Panc1 (cell line): Measurements from ENCODE around the gene RPL35A. TPM values are rescaled to one million over a fixed set of nuclear protein-coding genes. Genes with fewer than 3 reads are reported as not detected.
"Not testable (repeated sequence)": the region's sequence is repeated elsewhere in the genome, so short reads cannot be mapped to it uniquely, and the experiment has no call there.

Source experiments
- ATAC-seq: fragments of 200-7000 bp; cut with Tn5 transposase; 2 replicates; pipeline ENCODE4 v1.9.1; 2020; ENCODE audit warnings: mild to moderate bottlenecking, moderate library complexity
- BruUV-seq: library from RNA; stranded (reverse); fragments of 400-500 nt; replicated peaks from 2 replicates; lab custom pipeline; 2021; lab: Mats Ljungman, UMichigan
- CTCF ChIA-PET: fragments of 300-600 bp; sonication (Branson Sonifier 250); formaldehyde crosslinking; loops from one replicate; lab custom pipeline; 2022; ENCODE audit warnings: antibody characterized with exemption; lab: Charles Lee
- POLR2A ChIA-PET: fragments of 300-600 bp; sonication (Branson Sonifier 250); formaldehyde crosslinking; loops from one replicate; lab custom pipeline; 2022; ENCODE audit warnings: antibody characterized with exemption; lab: Charles Lee
- DNase-seq: peaks from one replicate; pipeline ENCODE4 v3.0.0-alpha.2; 2010; ENCODE audit warnings: low read depth, low spot score
- H3K27ac ChIP-seq: 2 replicates; pipeline ENCODE4 v1.5.1; 2011; ENCODE audit warnings: mild to moderate bottlenecking, low read length, inconsistent platforms
- H3K27me3 ChIP-seq: fragments of 200-500 bp; sonication (Bioruptor generic); 2 replicates; pipeline ENCODE4 v1.6.0; 2014; ENCODE audit warnings: low read length, inconsistent platforms; ENCODE audit not compliant: control insufficient read depth, insufficient read depth
- H3K36me3 ChIP-seq: fragments of 200-500 bp; sonication (Bioruptor generic); 2 replicates; pipeline ENCODE4 v1.5.1; 2014; ENCODE audit warnings: inconsistent platforms, mild to moderate bottlenecking, low read length, moderate library complexity; ENCODE audit not compliant: control insufficient read depth, insufficient read depth
- H3K4me1 ChIP-seq: 2 replicates; pipeline ENCODE4 v1.5.1; 2011; ENCODE audit warnings: inconsistent platforms, mild to moderate bottlenecking, low read length, moderate library complexity; ENCODE audit not compliant: control insufficient read depth, insufficient read depth
- H3K4me3 ChIP-seq, 2 experiments: 2 replicates each; pipeline ENCODE4 v1.5.1; 2011 to 2012; ENCODE audit warnings: low read depth in 2 of 2, low read length in 2 of 2, mild to moderate bottlenecking in 2 of 2, inconsistent platforms in 1 of 2, moderate library complexity in 1 of 2
- H3K9me3 ChIP-seq: fragments of 200-500 bp; sonication (Bioruptor generic); 2 replicates; pipeline ENCODE4 v1.5.1; 2014; ENCODE audit warnings: low read depth, mild to moderate bottlenecking, inconsistent platforms, low read length, moderate library complexity; ENCODE audit not compliant: control insufficient read depth, insufficient read depth
- POLR2AphosphoS5 ChIP-seq: IDR thresholded peaks from 2 replicates; pipeline ENCODE4 v1.6.1; 2012; ENCODE audit warnings: mild to moderate bottlenecking, low read depth, low read length, moderate library complexity
- SIN3A ChIP-seq: IDR thresholded peaks from 2 replicates; pipeline ENCODE4 v1.6.1; 2012; ENCODE audit warnings: low read depth, mild to moderate bottlenecking, low read length, moderate library complexity, borderline replicate concordance; ENCODE audit not compliant: insufficient read depth
- TCF7L2 ChIP-seq: IDR thresholded peaks from 2 replicates; pipeline ENCODE4 v1.6.1; 2011; ENCODE audit warnings: mild to moderate bottlenecking, low read depth, low read length, inconsistent platforms
- in situ Hi-C: cut with HindIII; loops from 2 replicates; pipeline ENCODE4 v1.10.0; 2016; ENCODE audit warnings: low sequenced_read_pairs, low pct_unique_long_range_greater_than_20kb
- intact Hi-C: fragments of 100-400 bp; cut with micrococcal nuclease; formaldehyde crosslinking; loops from one replicate; pipeline ENCODE4 v1.10.0; 2022; ENCODE audit not compliant: unreplicated experiment
- total RNA-seq: library from RNA; stranded (reverse); gene quantifications from one replicate; pipeline ENCODE4 v1.2.1, GENCODE V29; 2021; ENCODE audit not compliant: unreplicated experiment
- TF ChIP-seq, protein P1 (sequence below), 2 experiments: IDR thresholded peaks; 2 replicates each; pipeline ENCODE4 v1.6.1; 2011 to 2012; ENCODE audit warnings: low read depth in 2 of 2, control low read depth in 1 of 2, low read length in 1 of 2, mild to moderate bottlenecking in 1 of 2, moderate library complexity in 1 of 2; ENCODE audit not compliant: insufficient read depth in 1 of 2
- TF ChIP-seq, protein P2 (sequence below): fragments of 450-650 bp; IDR thresholded peaks from 2 replicates; pipeline ENCODE4 v1.5.1; 2017; ENCODE audit warnings: mild to moderate bottlenecking

RPL35A gene
- total RNA-seq, 1 experiment from 2014 or later, result 1,025 TPM

DNA sequence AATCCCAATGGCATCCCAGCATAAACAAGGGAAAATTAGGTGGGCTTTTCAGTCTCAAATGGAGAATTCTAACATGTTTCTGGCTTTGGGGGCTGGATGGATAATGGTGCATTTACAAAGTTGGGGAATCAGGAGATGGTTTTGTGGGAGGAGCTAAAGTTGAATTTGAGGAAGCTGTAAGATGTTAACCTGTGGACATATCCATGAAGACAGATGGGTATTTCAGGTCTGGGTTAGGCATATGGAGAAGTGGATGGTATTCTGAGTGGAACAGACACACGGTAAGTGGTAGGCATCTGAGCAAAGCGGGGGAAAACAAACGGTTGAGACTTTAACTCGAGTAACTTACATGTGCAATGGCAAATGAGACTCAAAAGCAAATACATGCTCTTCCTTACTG is 8.4 kb downstream of the RPL35A start:
- intact Hi-C loops (no loop called here), in situ Hi-C loops (no loop called here)
- Histone ChIP-seq H3K27me3 (no peaks in the 10 kb centered on the region), H3K4me1 (peaks cover 52% of the 10 kb centered on the region), H3K27ac (peak overlapping the region; percentile 99), H3K9me3 (no peaks in the 10 kb centered on the region), H3K36me3 (peaks cover 11% of the 10 kb centered on the region), H3K4me3 (peak overlapping the region; percentile 69 to 94)
- TF ChIP-seq POLR2AphosphoS5, result peak; percentile 12; the same call in 1 of the 2 replicates
- TF ChIP-seq, protein P1, sequence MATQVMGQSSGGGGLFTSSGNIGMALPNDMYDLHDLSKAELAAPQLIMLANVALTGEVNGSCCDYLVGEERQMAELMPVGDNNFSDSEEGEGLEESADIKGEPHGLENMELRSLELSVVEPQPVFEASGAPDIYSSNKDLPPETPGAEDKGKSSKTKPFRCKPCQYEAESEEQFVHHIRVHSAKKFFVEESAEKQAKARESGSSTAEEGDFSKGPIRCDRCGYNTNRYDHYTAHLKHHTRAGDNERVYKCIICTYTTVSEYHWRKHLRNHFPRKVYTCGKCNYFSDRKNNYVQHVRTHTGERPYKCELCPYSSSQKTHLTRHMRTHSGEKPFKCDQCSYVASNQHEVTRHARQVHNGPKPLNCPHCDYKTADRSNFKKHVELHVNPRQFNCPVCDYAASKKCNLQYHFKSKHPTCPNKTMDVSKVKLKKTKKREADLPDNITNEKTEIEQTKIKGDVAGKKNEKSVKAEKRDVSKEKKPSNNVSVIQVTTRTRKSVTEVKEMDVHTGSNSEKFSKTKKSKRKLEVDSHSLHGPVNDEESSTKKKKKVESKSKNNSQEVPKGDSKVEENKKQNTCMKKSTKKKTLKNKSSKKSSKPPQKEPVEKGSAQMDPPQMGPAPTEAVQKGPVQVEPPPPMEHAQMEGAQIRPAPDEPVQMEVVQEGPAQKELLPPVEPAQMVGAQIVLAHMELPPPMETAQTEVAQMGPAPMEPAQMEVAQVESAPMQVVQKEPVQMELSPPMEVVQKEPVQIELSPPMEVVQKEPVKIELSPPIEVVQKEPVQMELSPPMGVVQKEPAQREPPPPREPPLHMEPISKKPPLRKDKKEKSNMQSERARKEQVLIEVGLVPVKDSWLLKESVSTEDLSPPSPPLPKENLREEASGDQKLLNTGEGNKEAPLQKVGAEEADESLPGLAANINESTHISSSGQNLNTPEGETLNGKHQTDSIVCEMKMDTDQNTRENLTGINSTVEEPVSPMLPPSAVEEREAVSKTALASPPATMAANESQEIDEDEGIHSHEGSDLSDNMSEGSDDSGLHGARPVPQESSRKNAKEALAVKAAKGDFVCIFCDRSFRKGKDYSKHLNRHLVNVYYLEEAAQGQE (IDR thresholded peaks at IDR 0.05; ENCODE audit: insufficient read depth in 1 of 2, low read depth in 2 of 2, low read length in 1 of 2), result no peak
- no peak for TF ChIP-seq SIN3A
- POLR2A ChIA-PET, result no interaction called here
- CTCF ChIA-PET, result no interaction called here
- ATAC-seq (no peak), DNase-seq (no peak)
- no TSS peak for BruUV-seq

DNA sequence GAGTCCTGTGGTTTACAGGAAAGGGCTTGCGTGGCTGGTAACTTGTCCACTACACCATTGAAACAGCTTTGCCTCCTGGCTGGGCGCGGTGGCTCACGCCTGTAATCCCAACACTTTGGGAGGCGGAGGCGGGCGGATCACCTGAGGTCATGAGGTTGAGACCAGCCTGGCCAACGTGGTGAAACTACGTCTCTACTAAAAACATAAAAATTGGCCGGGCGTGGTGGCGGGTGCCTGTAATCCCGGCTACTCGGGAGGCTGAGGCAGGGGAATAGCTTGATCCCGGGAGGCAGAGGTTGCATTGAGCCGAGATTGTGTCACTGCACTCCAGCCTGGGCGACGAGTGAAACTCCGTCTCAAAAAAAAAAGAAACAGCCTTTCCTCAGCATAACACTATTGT is 8.9 kb downstream of the RPL35A start:
- DNase-seq, in situ Hi-C loops, H3K9me3 ChIP-seq, intact Hi-C loops, ATAC-seq, CTCF ChIA-PET, H3K27me3 ChIP-seq, BruUV-seq, H3K36me3 ChIP-seq: not testable (repeated sequence)
- POLR2A ChIA-PET, result interaction anchor here (0.6 to 1.0 kb wide), 3 partner anchors 8 to 13 kb away, joined by 3 to 6 read pairs (median 5); no protein-coding TSS in a partner anchor
- Histone ChIP-seq H3K4me3 (peak overlapping the region; percentile 69 to 94), H3K4me1 (peaks cover 46% of the 10 kb centered on the region), H3K27ac (peak overlapping the region; percentile 99)
- TF ChIP-seq POLR2AphosphoS5, result 0 out of 2 replicates have a peak, but pooled peaks have one; percentile 12

DNA sequence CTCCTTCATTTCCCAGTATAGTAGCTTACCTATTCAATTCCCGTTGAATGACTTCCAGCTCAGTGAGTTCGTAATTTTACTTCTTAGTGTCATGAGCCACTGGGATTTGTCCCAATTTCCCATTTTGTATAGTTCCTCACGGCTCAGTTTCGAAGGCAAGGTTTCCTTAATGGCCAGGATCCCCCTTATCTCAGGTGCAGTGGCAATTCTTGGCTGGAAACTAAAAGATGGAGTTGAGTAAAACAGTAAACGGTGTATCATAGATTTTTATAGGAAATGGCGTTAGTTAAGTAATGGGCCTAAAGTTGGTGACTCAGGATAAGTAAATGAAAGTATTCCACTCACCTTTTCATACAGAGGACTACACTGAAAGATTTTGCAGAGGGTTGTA is 9.5 kb downstream of the RPL35A start:
- peaks cover 42% of the 10 kb centered on the region for H3K4me1 ChIP-seq
- no peaks in the 10 kb centered on the region for H3K27me3 ChIP-seq
- H3K9me3 ChIP-seq, result no peaks in the 10 kb centered on the region
- intact Hi-C loops, result no loop called here
- ATAC-seq (no peak), DNase-seq (no peak)
- H3K4me3 ChIP-seq, result peak overlapping the region; percentile 69 to 94
- TF ChIP-seq TCF7L2, result no peak
- TF ChIP-seq POLR2AphosphoS5, result no peak
- no peak for TF ChIP-seq SIN3A
- TF ChIP-seq, protein P1 (IDR thresholded peaks at IDR 0.05; ENCODE audit: insufficient read depth in 1 of 2, low read depth in 2 of 2, low read length in 1 of 2), result no peak
- TF ChIP-seq, protein P2, sequence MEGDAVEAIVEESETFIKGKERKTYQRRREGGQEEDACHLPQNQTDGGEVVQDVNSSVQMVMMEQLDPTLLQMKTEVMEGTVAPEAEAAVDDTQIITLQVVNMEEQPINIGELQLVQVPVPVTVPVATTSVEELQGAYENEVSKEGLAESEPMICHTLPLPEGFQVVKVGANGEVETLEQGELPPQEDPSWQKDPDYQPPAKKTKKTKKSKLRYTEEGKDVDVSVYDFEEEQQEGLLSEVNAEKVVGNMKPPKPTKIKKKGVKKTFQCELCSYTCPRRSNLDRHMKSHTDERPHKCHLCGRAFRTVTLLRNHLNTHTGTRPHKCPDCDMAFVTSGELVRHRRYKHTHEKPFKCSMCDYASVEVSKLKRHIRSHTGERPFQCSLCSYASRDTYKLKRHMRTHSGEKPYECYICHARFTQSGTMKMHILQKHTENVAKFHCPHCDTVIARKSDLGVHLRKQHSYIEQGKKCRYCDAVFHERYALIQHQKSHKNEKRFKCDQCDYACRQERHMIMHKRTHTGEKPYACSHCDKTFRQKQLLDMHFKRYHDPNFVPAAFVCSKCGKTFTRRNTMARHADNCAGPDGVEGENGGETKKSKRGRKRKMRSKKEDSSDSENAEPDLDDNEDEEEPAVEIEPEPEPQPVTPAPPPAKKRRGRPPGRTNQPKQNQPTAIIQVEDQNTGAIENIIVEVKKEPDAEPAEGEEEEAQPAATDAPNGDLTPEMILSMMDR, result no peak
- BruUV-seq, result TSS peak; percentile 96
- CTCF ChIA-PET, result no interaction called here
- peak overlapping the region; percentile 99 for H3K27ac ChIP-seq
- H3K36me3 ChIP-seq, result peaks cover 5% of the 10 kb centered on the region; the same call in 1 of the 2 replicates
- POLR2A ChIA-PET, result interaction anchor here (0.6 to 1.0 kb wide), 3 partner anchors 9 to 12 kb away, joined by 3 to 6 read pairs (median 5); no protein-coding TSS in a partner anchor
- in situ Hi-C loops, result no loop called here
